GM18868 (cell line): ENCODE results near the gene MARCHF3.
"Not testable (repeated sequence)": the region's sequence is repeated elsewhere in the genome, so short reads cannot be mapped to it uniquely, and the experiment has no call there.

Experiments used
- ATAC-seq: cut with Tn5 transposase; IDR thresholded peaks from one replicate; pipeline ENCODE4 v1.9.1; 2021; ENCODE audit warnings: mild to moderate bottlenecking, moderate library complexity; ENCODE audit not compliant: unreplicated experiment

The MARCHF3 gene

DNA sequence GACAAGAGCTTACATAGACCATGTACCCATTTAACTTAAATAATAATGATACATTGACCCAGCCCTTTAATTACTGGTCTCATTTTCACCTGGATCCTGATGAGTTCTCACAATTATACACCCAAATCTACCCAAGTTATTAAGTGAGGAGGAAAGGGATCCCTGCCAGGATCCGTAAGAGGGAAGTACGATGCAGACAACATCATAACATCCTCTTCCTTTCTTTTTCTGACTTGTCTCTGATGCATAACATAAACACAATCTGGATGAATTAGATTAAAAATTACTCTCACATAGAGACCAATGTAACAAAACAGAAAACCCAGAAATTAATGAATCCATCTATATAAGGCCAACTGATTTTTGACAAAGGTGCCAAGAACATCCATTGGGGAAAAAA lies 17.0 kb downstream of the MARCHF3 start:
- no peak for ATAC-seq

DNA sequence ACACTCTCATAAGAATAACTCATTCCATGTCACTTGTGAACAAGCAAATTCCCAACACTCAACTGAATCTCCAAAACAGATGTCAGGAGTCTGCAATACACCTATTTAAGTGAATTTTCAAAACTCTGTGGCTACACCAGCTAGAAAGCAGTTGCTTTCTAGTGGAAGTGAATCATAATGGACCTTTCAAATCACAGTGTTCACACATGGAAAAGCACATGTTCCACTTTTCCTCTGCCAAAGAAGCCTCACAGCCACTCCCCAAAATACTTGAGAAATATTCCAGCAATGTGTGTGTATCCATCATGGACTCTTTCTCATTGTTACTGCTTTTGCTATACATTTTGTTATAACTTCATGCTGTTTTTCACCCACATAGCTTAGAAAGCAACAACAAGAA lies 17.4 kb downstream of the MARCHF3 start:
- no peak for ATAC-seq

DNA sequence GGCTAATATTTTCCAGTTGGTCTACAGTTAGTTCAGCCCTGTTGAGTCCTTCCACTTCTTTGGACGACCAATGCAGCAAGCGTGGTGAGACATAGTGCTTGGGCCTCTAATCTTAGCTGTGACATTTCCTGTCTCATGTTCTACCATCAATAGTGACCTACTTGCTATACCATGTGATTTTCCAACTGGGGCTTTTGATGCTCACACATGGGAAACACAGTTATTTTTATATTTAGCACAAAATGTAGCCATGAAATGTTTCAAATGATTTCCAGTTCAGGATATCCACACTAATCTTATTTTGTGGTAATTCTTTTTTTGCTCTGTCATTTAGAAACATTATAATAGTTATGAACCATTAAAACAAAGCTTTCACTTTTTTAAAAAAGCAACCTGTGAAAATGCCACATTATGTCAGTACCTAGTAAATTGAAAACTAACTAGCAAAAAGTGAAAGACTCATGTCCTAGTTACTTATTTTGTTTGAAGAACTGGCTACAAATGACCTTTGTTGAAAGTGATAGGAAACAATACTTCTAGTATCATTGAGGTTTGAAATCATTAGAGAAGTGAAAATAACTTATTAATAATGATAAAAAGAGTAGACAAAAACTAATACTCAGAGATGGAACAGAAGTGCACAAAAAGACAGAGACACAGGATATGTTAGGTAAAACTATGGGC lies 18.3 kb downstream of the MARCHF3 start:
- ATAC-seq, result peak; percentile 64

DNA sequence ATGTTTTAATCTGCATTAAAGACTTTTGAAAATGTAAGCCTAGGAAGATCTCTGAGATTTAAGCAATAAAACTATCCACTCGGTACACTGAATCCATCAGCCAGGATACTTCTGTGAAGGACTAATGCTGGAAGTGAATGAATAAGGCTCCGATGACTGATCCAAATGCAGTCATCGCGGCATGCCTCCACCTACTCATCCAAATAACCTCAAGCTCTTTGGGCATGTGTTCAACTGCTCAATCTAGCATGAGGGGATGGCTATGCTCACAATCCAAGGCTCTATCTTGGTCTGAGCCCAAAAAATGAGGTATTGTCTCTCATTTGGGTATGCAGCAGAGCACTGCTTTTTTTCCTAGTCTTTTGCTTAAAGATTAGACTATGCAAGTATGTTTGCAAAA lies 19.2 kb downstream of the MARCHF3 start:
- ATAC-seq, result no peak

- no peak for ATAC-seq
Measured at GRCh38 chr5:127010362-127010761, 20.0 kb downstream of the MARCHF3 start.

DNA sequence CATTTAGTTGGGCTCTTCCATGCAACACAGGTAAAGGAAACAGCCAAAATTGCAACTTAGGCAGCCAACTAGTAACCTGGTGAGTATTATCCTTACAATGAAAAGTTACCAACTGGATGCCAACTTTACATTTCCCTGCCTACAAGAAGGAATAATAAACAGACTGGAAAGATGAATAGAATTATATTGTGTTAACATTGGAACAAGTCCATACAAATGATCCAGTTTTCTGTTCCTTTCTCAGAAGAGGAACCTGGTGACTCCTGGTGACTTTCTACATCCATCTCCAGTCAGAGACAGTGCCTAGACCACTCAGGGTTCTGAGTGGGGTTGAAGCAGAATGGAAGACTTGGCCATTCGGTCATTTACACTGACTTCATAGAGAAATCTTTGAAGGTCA lies 20.6 kb downstream of the MARCHF3 start:
- no peak for ATAC-seq

DNA sequence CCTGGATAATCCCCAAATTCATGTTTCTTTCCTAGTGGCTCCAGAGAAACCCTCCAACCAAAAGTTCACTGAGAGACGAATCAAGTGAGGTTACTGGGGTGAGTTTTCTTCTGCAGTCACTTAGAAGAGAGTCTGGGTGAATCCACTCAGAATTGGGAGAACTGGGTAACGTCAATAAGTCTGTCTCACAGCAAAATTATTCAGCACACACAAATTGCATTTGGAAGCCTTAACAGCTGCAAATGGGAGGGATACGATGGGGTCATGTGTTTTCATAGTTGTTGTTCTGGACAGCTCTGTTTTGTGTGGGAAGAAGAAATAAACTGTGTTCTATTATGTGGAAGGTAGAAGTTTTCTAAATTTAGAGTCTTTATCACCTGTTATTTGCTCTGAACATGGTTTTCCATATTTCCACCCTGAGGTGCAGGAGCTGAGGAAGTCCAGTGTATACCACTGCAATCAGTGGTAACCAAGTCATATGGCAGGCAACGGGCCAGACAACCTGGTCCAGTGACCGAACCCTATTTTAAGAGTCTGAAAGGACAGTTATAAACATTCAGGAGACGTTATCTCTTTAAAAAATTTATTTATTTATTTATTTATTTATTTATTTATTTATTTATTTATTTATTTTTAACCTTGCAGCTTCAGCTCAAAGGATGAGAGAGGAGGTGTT lies 21.9 kb downstream of the MARCHF3 start:
- ATAC-seq, result no peak

DNA sequence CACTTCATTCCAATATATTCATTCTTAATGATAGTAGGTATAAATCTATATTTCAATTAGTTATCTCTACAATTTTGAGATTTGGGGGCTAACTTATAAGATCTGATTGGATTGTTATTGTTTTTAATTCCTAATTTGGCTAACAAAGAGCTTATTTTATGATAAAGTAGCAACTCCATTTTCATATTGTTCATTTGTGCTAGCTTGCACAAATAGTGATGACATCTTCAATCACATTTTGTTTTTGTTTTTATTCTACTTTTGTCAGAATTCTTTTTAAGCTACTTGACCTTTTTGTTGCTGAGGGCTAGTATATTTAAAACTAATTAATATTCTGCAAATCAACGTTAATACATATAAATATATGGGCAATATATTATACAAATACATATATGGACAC lies 22.8 kb downstream of the MARCHF3 start:
- ATAC-seq, result no peak

DNA sequence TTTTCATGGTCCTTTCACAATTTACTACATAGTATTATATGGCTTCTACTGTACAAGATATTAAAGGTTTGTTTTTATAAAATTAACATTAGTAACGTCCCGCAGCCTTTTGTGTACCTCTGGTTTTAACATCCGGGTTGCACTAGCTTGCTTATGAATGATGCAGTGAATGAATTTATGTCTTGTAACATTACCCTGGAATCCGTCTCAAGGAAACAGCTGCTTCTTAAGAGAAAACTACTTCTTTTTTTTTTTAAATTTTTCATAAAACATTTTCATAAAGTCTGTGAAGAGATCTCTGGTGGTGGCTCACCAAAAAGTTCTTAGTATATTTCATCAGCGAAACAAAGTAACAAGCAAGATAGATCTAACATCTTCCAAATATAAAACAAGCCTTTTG lies 23.6 kb downstream of the MARCHF3 start:
- ATAC-seq, result no peak

- not testable (repeated sequence) for ATAC-seq
Measured at GRCh38 chr5:127005282-127005681, 25.1 kb downstream of the MARCHF3 start.

- ATAC-seq, result no peak
Measured at GRCh38 chr5:127004721-127005120, 25.6 kb downstream of the MARCHF3 start.

- ATAC-seq, result no peak
Measured at GRCh38 chr5:127003798-127004495, 26.4 kb downstream of the MARCHF3 start.

- ATAC-seq, result no peak
Measured at GRCh38 chr5:127002390-127002789, 28.0 kb downstream of the MARCHF3 start.

DNA sequence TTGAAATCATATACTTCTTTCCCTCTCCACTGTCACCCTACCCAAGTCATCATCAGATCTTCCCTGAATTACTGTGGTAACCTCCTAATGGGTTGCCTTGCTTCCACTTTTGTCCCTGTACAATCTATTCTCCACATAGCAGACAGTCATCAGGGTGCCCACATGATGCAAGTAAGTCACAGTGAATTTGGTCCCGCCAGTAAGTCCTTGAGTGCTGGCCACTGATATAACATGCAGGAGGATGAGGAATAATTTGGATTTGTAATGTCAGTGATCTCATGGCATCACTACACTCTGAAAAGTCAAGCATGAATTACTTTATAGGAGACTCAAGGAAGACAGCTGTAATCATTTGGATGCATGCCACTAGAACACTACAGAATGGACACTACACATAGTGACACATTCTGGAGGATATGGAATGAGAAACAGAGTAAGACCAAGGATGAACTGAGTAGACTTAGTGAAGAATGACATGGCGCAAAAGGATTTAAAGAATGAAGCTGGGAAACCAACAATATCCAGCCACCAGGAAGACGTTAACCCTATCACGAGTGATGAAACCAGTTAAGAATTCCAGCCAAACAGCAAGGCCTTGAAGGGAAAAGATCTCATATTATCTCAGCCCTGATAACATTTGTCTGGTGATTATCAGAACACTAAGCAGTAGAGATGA lies 28.6 kb downstream of the MARCHF3 start:
- no peak for ATAC-seq

- no peak for ATAC-seq
Measured at GRCh38 chr5:126998895-126999570, 31.3 kb downstream of the MARCHF3 start.

GRCh38 chr5:126998201-126998631 lies 32.1 kb downstream of the MARCHF3 start:
- peak; percentile 88 for ATAC-seq

DNA sequence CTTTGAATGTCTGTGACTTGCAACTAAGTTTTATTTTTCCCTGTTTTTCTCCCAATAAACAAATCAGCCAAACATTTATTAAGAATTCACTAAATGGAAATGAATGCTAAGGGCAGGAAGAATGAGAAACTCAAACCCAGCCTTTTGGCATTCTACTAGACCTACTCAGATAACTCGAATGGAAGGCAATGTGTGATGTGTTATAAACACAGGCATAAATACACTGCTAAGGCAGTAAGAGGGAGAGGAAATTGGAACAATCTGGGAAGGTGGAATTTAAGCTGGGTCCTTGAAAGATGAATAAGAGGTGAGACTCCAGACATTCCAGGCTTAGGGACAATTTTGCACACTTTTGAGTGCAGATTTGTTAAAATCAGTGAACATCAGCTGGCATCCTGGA lies 34.7 kb downstream of the MARCHF3 start:
- no peak for ATAC-seq

GRCh38 chr5:126995039-126995438 lies 35.3 kb downstream of the MARCHF3 start:
- ATAC-seq, result no peak

- no peak for ATAC-seq
Measured at GRCh38 chr5:126994485-126994884, 35.9 kb downstream of the MARCHF3 start.

- ATAC-seq, result peak; percentile 94
Measured at GRCh38 chr5:126988021-126988569, 42.3 kb downstream of the MARCHF3 start.
